Activated T-helper 2 cell treated with anti-CD3 and anti-CD28 coated beads, Interferon-gamma antibody, Interleukin-2, Interleukin-4, amounts not matched to agents 10 μg/mL and 5 μg/mL and 100 μg/mL, durations not matched to agents 14 hours and 24 hours and 36 hours (primary cell): ENCODE data around the gene CHAT. TPM values are rescaled to one million over a fixed set of nuclear protein-coding genes. Genes with fewer than 3 reads are reported as not detected.

ENCODE experiments used
- DNase-seq: peaks from one replicate; pipeline ENCODE4 v3.0.0; 2021; ENCODE audit warnings: low spot score
- H3K27ac Mint-ChIP-seq: one replicate; pipeline ENCODE4 v1.8.0; 2021; ENCODE audit warnings: mixed read lengths
- H3K27me3 Mint-ChIP-seq: one replicate; pipeline ENCODE4 v1.8.0; 2021; ENCODE audit warnings: low read depth, mixed read lengths
- H3K36me3 Mint-ChIP-seq: one replicate; pipeline ENCODE4 v1.8.0; 2021; ENCODE audit warnings: low read depth, mixed read lengths
- H3K4me1 Mint-ChIP-seq: one replicate; pipeline ENCODE4 v1.8.0; 2021; ENCODE audit warnings: low read depth, mixed read lengths
- H3K4me3 Mint-ChIP-seq: one replicate; pipeline ENCODE4 v1.8.0; 2021; ENCODE audit warnings: low read depth, mild to moderate bottlenecking, moderate library complexity, mixed read lengths
- H3K9me3 Mint-ChIP-seq: one replicate; pipeline ENCODE4 v1.8.0; 2021; ENCODE audit warnings: mixed read lengths
- intact Hi-C: fragments of 100-400 bp; cut with micrococcal nuclease; formaldehyde crosslinking; loops from one replicate; pipeline ENCODE4 v1.15.1; 2023
- total RNA-seq: library from RNA; stranded (reverse); gene quantifications from 2 replicates; pipeline ENCODE4 v1.2.3, GENCODE V29; 2022

Gene CHAT
- total RNA-seq, 1 donor from 2014 or later: 2.2 TPM

- Mint-ChIP-seq H3K4me3 (no peak overlapping the region), H3K27me3 (peaks cover 25% of the 10 kb centered on the region)
Observed at GRCh38 chr10:49587981-49588380, 25.9 kb upstream of the CHAT start.

GRCh38 chr10:49592726-49593563 is 20.9 kb upstream of the CHAT start:
- no peak overlapping the region for H3K4me3 Mint-ChIP-seq
- H3K4me1 Mint-ChIP-seq: peaks cover 4% of the 10 kb centered on the region
- H3K36me3 Mint-ChIP-seq: no peaks in the 10 kb centered on the region
- no peak overlapping the region for H3K27ac Mint-ChIP-seq
- H3K9me3 Mint-ChIP-seq: peaks cover 15% of the 10 kb centered on the region
- peaks cover 11% of the 10 kb centered on the region for H3K27me3 Mint-ChIP-seq
- peak; percentile 28 for DNase-seq
- intact Hi-C loops: no loop called here

More at GRCh38 chr10:49587981-49588380, 25.9 kb upstream of the CHAT start:
- no peak overlapping the region for H3K27ac Mint-ChIP-seq
- H3K36me3 Mint-ChIP-seq: no peaks in the 10 kb centered on the region
- peaks cover under 1% of the 10 kb centered on the region for H3K4me1 Mint-ChIP-seq
- peaks cover 15% of the 10 kb centered on the region for H3K9me3 Mint-ChIP-seq
- intact Hi-C loops: no loop called here
- DNase-seq: no peak

- peaks cover 15% of the 10 kb centered on the region for H3K9me3 Mint-ChIP-seq
- no peak overlapping the region for H3K4me3 Mint-ChIP-seq
- no peak for DNase-seq
- no peaks in the 10 kb centered on the region for H3K36me3 Mint-ChIP-seq
- no peak overlapping the region for H3K27ac Mint-ChIP-seq
- H3K4me1 Mint-ChIP-seq: peaks cover 4% of the 10 kb centered on the region
- peaks cover 11% of the 10 kb centered on the region for H3K27me3 Mint-ChIP-seq
- intact Hi-C loops: no loop called here
Observed at GRCh38 chr10:49593564-49593875, 20.3 kb upstream of the CHAT start.

GRCh38 chr10:49593998-49594397 is 19.8 kb upstream of the CHAT start:
- H3K27me3 Mint-ChIP-seq: peaks cover 11% of the 10 kb centered on the region
- no peaks in the 10 kb centered on the region for H3K36me3 Mint-ChIP-seq
- H3K9me3 Mint-ChIP-seq: peaks cover 14% of the 10 kb centered on the region
- H3K27ac Mint-ChIP-seq: no peak overlapping the region
- no peak for DNase-seq
- intact Hi-C loops: loop anchor here (1.0 kb wide), 1 partner anchor 630 kb away; no protein-coding TSS in a partner anchor
- peaks cover 4% of the 10 kb centered on the region for H3K4me1 Mint-ChIP-seq
- no peak overlapping the region for H3K4me3 Mint-ChIP-seq

- no peak for DNase-seq
- H3K4me3 Mint-ChIP-seq: no peak overlapping the region
- H3K4me1 Mint-ChIP-seq: peaks cover 4% of the 10 kb centered on the region
- intact Hi-C loops: loop anchor here (1.0 kb wide), 1 partner anchor 630 kb away; no protein-coding TSS in a partner anchor
- H3K27me3 Mint-ChIP-seq: peaks cover 11% of the 10 kb centered on the region
- H3K27ac Mint-ChIP-seq: no peak overlapping the region
- no peaks in the 10 kb centered on the region for H3K36me3 Mint-ChIP-seq
- peaks cover 8% of the 10 kb centered on the region for H3K9me3 Mint-ChIP-seq
Observed at GRCh38 chr10:49594594-49594993, 19.2 kb upstream of the CHAT start.

- no peak for DNase-seq
- peaks cover 7% of the 10 kb centered on the region for H3K27me3 Mint-ChIP-seq
- H3K9me3 Mint-ChIP-seq: peaks cover 3% of the 10 kb centered on the region
- peaks cover 4% of the 10 kb centered on the region for H3K4me1 Mint-ChIP-seq
- no peaks in the 10 kb centered on the region for H3K36me3 Mint-ChIP-seq
- intact Hi-C loops: no loop called here
- H3K27ac Mint-ChIP-seq: no peak overlapping the region
- H3K4me3 Mint-ChIP-seq: no peak overlapping the region
Observed at GRCh38 chr10:49595003-49595712, 18.7 kb upstream of the CHAT start.

- Mint-ChIP-seq H3K4me3 (no peak overlapping the region), H3K4me1 (peaks cover 4% of the 10 kb centered on the region), H3K27ac (no peak overlapping the region), H3K9me3 (no peaks in the 10 kb centered on the region), H3K27me3 (peaks cover 5% of the 10 kb centered on the region), H3K36me3 (no peaks in the 10 kb centered on the region)
- intact Hi-C loops: no loop called here
- DNase-seq: no peak
Observed at GRCh38 chr10:49595713-49596492, 17.9 kb upstream of the CHAT start.

- Mint-ChIP-seq H3K36me3 (no peaks in the 10 kb centered on the region), H3K4me1 (peaks cover 4% of the 10 kb centered on the region), H3K4me3 (no peak overlapping the region), H3K27me3 (peaks cover 4% of the 10 kb centered on the region), H3K27ac (no peak overlapping the region), H3K9me3 (no peaks in the 10 kb centered on the region)
- intact Hi-C loops: no loop called here
- no peak for DNase-seq
Observed at GRCh38 chr10:49596493-49596809, 17.4 kb upstream of the CHAT start.

- Mint-ChIP-seq H3K4me1 (peaks cover 4% of the 10 kb centered on the region), H3K4me3 (no peak overlapping the region), H3K27me3 (peaks cover 1% of the 10 kb centered on the region), H3K36me3 (no peaks in the 10 kb centered on the region), H3K27ac (no peak overlapping the region), H3K9me3 (no peaks in the 10 kb centered on the region)
- intact Hi-C loops: no loop called here
- DNase-seq: no peak
Observed at GRCh38 chr10:49596836-49597235, 17.0 kb upstream of the CHAT start.

- intact Hi-C loops: no loop called here
- Mint-ChIP-seq H3K4me1 (peaks cover 4% of the 10 kb centered on the region), H3K36me3 (no peaks in the 10 kb centered on the region), H3K27ac (no peak overlapping the region), H3K27me3 (peaks cover 1% of the 10 kb centered on the region), H3K9me3 (no peaks in the 10 kb centered on the region), H3K4me3 (no peak overlapping the region)
- DNase-seq: no peak
Observed at GRCh38 chr10:49597426-49598163, 16.2 kb upstream of the CHAT start.

- H3K4me3 Mint-ChIP-seq: no peak overlapping the region
- H3K27me3 Mint-ChIP-seq: peaks cover 3% of the 10 kb centered on the region
- H3K36me3 Mint-ChIP-seq: no peaks in the 10 kb centered on the region
- H3K27ac Mint-ChIP-seq: no peak overlapping the region
- no peak for DNase-seq
- intact Hi-C loops: no loop called here
- no peaks in the 10 kb centered on the region for H3K4me1 Mint-ChIP-seq
- no peaks in the 10 kb centered on the region for H3K9me3 Mint-ChIP-seq
Observed at GRCh38 chr10:49598164-49598856, 15.5 kb upstream of the CHAT start.

- DNase-seq: no peak
- Mint-ChIP-seq H3K9me3 (no peaks in the 10 kb centered on the region), H3K4me1 (no peaks in the 10 kb centered on the region), H3K27ac (no peak overlapping the region), H3K27me3 (peaks cover 8% of the 10 kb centered on the region), H3K4me3 (no peak overlapping the region), H3K36me3 (no peaks in the 10 kb centered on the region)
- intact Hi-C loops: no loop called here
Observed at GRCh38 chr10:49598986-49599385, 14.9 kb upstream of the CHAT start.
